GM23338 (cell line): ENCODE measurements around the gene TMEM132D. TPM values are rescaled to one million over a fixed set of nuclear protein-coding genes. Genes with fewer than 3 reads are reported as not detected.

ENCODE experiments used
- ATAC-seq: fragments of 200-7000 bp; cut with Tn5 transposase; 3 replicates; pipeline ENCODE4 v1.9.1; 2020
- DNase-seq: peaks from one replicate; pipeline ENCODE4 v3.0.0-alpha.2; 2015; ENCODE audit warnings: low spot score
- H2AFZ ChIP-seq: fragments of 200-600 bp; sonication (generic); 2 replicates; pipeline ENCODE4 v1.8.0; 2016; ENCODE audit warnings: antibody characterized with exemption, mild to moderate bottlenecking, moderate library complexity
- H3F3A ChIP-seq: fragments of 200-600 bp; sonication (generic); replicated peaks from 2 replicates; pipeline ENCODE4 v1.8.0; 2017; ENCODE audit warnings: antibody characterized with exemption, mixed run types, low read depth
- H3K27ac ChIP-seq: fragments of 200-600 bp; sonication (generic); 2 replicates; pipeline ENCODE4 v1.6.1; 2016; ENCODE audit warnings: low read depth
- H3K27me3 ChIP-seq: fragments of 200-600 bp; sonication (generic); 2 replicates; pipeline ENCODE4 v1.8.0; 2016; ENCODE audit warnings: mild to moderate bottlenecking, mixed run types, moderate library complexity; ENCODE audit not compliant: insufficient read depth
- H3K36me3 ChIP-seq: fragments of 200-600 bp; sonication (generic); 2 replicates; pipeline ENCODE4 v1.8.0; 2016; ENCODE audit warnings: mild to moderate bottlenecking; ENCODE audit not compliant: insufficient read depth
- H3K4me1 ChIP-seq: fragments of 200-600 bp; sonication (generic); 2 replicates; pipeline ENCODE4 v1.8.0; 2016; ENCODE audit warnings: mild to moderate bottlenecking, moderate library complexity; ENCODE audit not compliant: insufficient read depth
- H3K4me2 ChIP-seq: fragments of 200-600 bp; sonication (generic); 2 replicates; pipeline ENCODE4 v1.7.1; 2017; ENCODE audit warnings: mixed run types
- H3K4me3 ChIP-seq: fragments of 200-600 bp; sonication (generic); 2 replicates; pipeline ENCODE4 v1.6.1; 2016; ENCODE audit warnings: mixed run types
- H3K79me2 ChIP-seq: fragments of 200-600 bp; sonication (generic); replicated peaks from 2 replicates; pipeline ENCODE4 v1.8.0; 2017; ENCODE audit warnings: mild to moderate bottlenecking; ENCODE audit not compliant: insufficient read depth
- H3K9me2 ChIP-seq: fragments of 200-600 bp; sonication (generic); 2 replicates; pipeline ENCODE4 v1.8.0; 2017; ENCODE audit not compliant: insufficient read depth
- H4K20me1 ChIP-seq: fragments of 200-600 bp; sonication (generic); replicated peaks from 2 replicates; pipeline ENCODE4 v1.8.0; 2017; ENCODE audit warnings: mild to moderate bottlenecking; ENCODE audit not compliant: insufficient read depth
- H3K27ac Mint-ChIP-seq: 2 replicates; pipeline ENCODE4 v1.8.0; 2020; ENCODE audit warnings: inconsistent platforms, mild to moderate bottlenecking, moderate library complexity, mixed read lengths
- H3K27me3 Mint-ChIP-seq: 3 replicates; pipeline ENCODE4 v1.8.0; 2022; ENCODE audit warnings: low read depth, mild to moderate bottlenecking, moderate library complexity, mixed read lengths, inconsistent platforms; ENCODE audit not compliant: insufficient read depth, poor library complexity
- H3K36me3 Mint-ChIP-seq: 3 replicates; pipeline ENCODE4 v1.8.0; 2021; ENCODE audit warnings: low read depth, mild to moderate bottlenecking, inconsistent platforms, moderate library complexity, mixed read lengths
- H3K4me1 Mint-ChIP-seq: 3 replicates; pipeline ENCODE4 v1.8.0; 2020; ENCODE audit warnings: mild to moderate bottlenecking, inconsistent platforms, mixed read lengths
- H3K4me3 Mint-ChIP-seq: 3 replicates; pipeline ENCODE4 v1.8.0; 2021; ENCODE audit warnings: moderate library complexity, mild to moderate bottlenecking, inconsistent platforms, mixed read lengths
- H3K9me3 Mint-ChIP-seq: 3 replicates; pipeline ENCODE4 v1.8.0; 2020; ENCODE audit warnings: moderate library complexity, mild to moderate bottlenecking, inconsistent platforms, mixed read lengths
- CREB1 ChIP-seq: fragments of 250-450 bp; sonication (Bioruptor Pico); IDR thresholded peaks from 2 replicates; pipeline ENCODE4 v1.5.0; 2020; ENCODE audit warnings: low read depth, mild to moderate bottlenecking, moderate library complexity
- EZH2 ChIP-seq: fragments of 200-600 bp; sonication (generic); IDR thresholded peaks from one replicate; pipeline ENCODE4 v1.8.0; 2017; ENCODE audit warnings: antibody characterized with exemption, mild to moderate bottlenecking, low read depth; ENCODE audit not compliant: unreplicated experiment
- EZH2phosphoT487 ChIP-seq: fragments of 200-600 bp; sonication (generic); IDR thresholded peaks from one replicate; pipeline ENCODE4 v1.8.1; 2018; ENCODE audit warnings: antibody characterized with exemption; ENCODE audit not compliant: unreplicated experiment
- JUNB ChIP-seq: IDR thresholded peaks from one replicate; pipeline ENCODE4 v1.6.1; 2016; ENCODE audit warnings: antibody characterized with exemption; ENCODE audit not compliant: unreplicated experiment
- NANOG ChIP-seq: IDR thresholded peaks from 2 replicates; pipeline ENCODE4 v1.6.1; 2016; ENCODE audit warnings: antibody characterized with exemption, borderline replicate concordance
- STAT1 ChIP-seq: IDR thresholded peaks from one replicate; pipeline ENCODE4 v1.6.1; 2016; ENCODE audit warnings: antibody characterized with exemption; ENCODE audit not compliant: unreplicated experiment
- ZNF114 ChIP-seq: fragments of 250-450 bp; sonication (Bioruptor Pico); IDR thresholded peaks from 2 replicates; pipeline ENCODE4 v1.5.0; 2020; ENCODE audit warnings: mild to moderate bottlenecking, moderate library complexity
- ZNF331 ChIP-seq: fragments of 250-450 bp; sonication (Bioruptor Pico); IDR thresholded peaks from 2 replicates; pipeline ENCODE4 v1.5.0; 2020; ENCODE audit warnings: low read depth, mild to moderate bottlenecking, moderate library complexity
- polyA plus RNA-seq: library from polyadenylated mRNA; unstranded; fragments of >200 nt; fragmentation: Nextera tagmentation; extraction: Ambion mirVana; gene quantifications from 2 replicates; pipeline ENCODE4 v1.2.1, GENCODE V29; 2016
- total RNA-seq: library from RNA; depleted of rRNA; stranded (reverse); fragments of >200 nt; shearing (Covaris generic); gene quantifications from 2 replicates; pipeline ENCODE4 v1.2.3, GENCODE V29; 2014
- TF ChIP-seq, protein P1 (sequence below): IDR thresholded peaks from 2 replicates; pipeline ENCODE4 v1.6.1; 2016; ENCODE audit warnings: antibody characterized with exemption
- TF ChIP-seq, protein P2 (sequence below): fragments of 250-450 bp; sonication (Bioruptor Pico); IDR thresholded peaks from 2 replicates; pipeline ENCODE4 v1.5.0; 2020; ENCODE audit warnings: mild to moderate bottlenecking, moderate library complexity
- TF ChIP-seq, protein P3 (sequence below): IDR thresholded peaks from one replicate; pipeline ENCODE4 v1.6.1; 2018; ENCODE audit warnings: antibody characterized with exemption; ENCODE audit not compliant: unreplicated experiment

The TMEM132D gene
- total and polyA plus RNA-seq, 2 experiments from 2014 or later, result 0.44 to 5.3 TPM

DNA sequence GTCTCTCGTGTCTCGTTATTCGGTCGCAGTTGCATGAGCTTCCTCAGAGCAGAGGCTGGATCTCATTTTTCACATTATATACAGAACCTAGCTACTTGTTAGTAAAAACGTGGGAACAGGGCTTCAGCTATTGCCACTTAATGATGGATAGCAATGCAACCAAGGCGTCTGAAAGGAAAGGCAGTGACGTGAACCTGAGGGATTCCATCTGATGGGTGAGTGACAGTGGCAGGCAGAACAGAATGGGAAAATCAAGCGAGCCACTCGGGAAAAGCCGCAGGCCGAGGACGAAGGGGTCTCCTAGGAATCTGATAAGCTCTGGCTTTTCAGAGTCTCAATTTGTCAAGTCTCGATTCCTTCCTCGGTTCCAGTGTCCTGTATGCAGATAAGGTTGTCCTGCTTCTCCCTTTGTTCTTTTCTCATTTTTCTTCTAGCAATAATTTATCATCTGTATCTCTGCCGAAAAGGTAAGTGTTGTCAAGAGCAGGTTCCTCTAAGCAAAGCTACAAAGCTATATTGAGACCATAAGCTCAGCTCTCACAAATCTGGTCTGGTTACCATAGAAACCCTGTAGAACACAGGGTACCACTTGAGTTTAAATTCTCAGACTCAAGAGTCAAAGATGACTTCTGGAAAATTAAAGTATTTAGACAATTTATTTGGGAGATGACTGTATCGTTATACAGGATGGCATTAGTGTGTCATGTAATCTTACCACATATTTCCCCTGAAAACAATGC is 633.9 kb downstream of the TMEM132D start:
- H3K4me2 ChIP-seq, result no peak overlapping the region
- ATAC-seq (no peak), DNase-seq (no peak)
- no peaks in the 10 kb centered on the region for H3K36me3 ChIP-seq
- H3K27ac ChIP-seq, result no peak overlapping the region
- no peak overlapping the region for H3K4me3 ChIP-seq
- no peaks in the 10 kb centered on the region for H3K79me2 ChIP-seq
- Mint-ChIP-seq H3K4me1 (no peaks in the 10 kb centered on the region), H3K9me3 (peaks cover 93% of the 10 kb centered on the region), H3K27ac (no peak overlapping the region), H3K4me3 (no peak overlapping the region), H3K27me3 (peaks cover 3% of the 10 kb centered on the region), H3K36me3 (peaks cover 41% of the 10 kb centered on the region)
- no peaks in the 10 kb centered on the region for H4K20me1 ChIP-seq
- H3K9me2 ChIP-seq, result no peaks in the 10 kb centered on the region
- H3K4me1 ChIP-seq, result no peaks in the 10 kb centered on the region
- H2AFZ ChIP-seq, result no peak overlapping the region
- TF ChIP-seq STAT1 (no peak), NANOG (no peak), EZH2phosphoT487 (no peak), CREB1 (CRISPR knock-in tag) (no peak), EZH2 (no peak), JUNB (no peak), ZNF114 (CRISPR knock-in tag) (no peak), ZNF331 (CRISPR knock-in tag) (no peak)
- TF ChIP-seq, protein P1, sequence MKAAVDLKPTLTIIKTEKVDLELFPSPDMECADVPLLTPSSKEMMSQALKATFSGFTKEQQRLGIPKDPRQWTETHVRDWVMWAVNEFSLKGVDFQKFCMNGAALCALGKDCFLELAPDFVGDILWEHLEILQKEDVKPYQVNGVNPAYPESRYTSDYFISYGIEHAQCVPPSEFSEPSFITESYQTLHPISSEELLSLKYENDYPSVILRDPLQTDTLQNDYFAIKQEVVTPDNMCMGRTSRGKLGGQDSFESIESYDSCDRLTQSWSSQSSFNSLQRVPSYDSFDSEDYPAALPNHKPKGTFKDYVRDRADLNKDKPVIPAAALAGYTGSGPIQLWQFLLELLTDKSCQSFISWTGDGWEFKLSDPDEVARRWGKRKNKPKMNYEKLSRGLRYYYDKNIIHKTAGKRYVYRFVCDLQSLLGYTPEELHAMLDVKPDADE, result no peak
- no peaks in the 10 kb centered on the region for H3K27me3 ChIP-seq
- no peaks in the 10 kb centered on the region for H3F3A ChIP-seq

DNA sequence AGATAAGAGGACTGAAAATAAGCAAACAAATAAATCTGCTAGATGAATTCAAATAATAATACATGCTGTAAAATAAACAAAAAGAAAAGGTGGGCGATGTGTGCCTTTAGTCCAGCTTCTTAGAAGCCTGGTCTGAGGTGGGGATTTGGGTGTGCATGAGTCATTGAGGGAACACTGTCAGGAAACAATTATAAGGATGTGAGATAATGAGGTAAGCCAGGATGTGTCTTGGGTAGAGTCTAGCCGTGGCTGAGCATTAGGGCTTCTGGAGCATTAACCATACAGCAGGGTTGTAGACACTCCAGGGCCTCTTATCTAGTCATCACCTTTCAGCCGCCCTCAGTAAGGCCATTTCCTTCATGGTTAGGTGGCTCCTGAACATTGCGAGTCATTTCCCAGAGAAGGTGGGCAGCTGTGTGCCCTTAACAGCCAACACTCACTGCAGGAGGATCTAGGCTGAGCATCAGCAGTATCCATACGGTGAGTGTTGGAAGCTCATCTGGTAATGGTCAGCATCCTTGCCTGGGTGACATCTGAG is 645.0 kb downstream of the TMEM132D start:
- DNase-seq, result no peak
- ATAC-seq, result no peak
- Mint-ChIP-seq H3K36me3 (peaks cover 57% of the 10 kb centered on the region), H3K27me3 (peaks cover 4% of the 10 kb centered on the region), H3K27ac (no peak overlapping the region), H3K4me3 (no peak overlapping the region), H3K9me3 (peaks cover 99% of the 10 kb centered on the region), H3K4me1 (no peaks in the 10 kb centered on the region)
- Histone ChIP-seq H3F3A (no peaks in the 10 kb centered on the region), H3K4me1 (no peaks in the 10 kb centered on the region), H3K4me3 (no peak overlapping the region), H3K9me2 (no peaks in the 10 kb centered on the region), H3K27me3 (no peaks in the 10 kb centered on the region), H3K79me2 (no peaks in the 10 kb centered on the region), H2AFZ (no peak overlapping the region), H4K20me1 (no peaks in the 10 kb centered on the region), H3K36me3 (no peaks in the 10 kb centered on the region), H3K4me2 (no peak overlapping the region), H3K27ac (no peak overlapping the region)
- TF ChIP-seq STAT1 (no peak), ZNF114 (CRISPR knock-in tag) (no peak)
- TF ChIP-seq, protein P2, sequence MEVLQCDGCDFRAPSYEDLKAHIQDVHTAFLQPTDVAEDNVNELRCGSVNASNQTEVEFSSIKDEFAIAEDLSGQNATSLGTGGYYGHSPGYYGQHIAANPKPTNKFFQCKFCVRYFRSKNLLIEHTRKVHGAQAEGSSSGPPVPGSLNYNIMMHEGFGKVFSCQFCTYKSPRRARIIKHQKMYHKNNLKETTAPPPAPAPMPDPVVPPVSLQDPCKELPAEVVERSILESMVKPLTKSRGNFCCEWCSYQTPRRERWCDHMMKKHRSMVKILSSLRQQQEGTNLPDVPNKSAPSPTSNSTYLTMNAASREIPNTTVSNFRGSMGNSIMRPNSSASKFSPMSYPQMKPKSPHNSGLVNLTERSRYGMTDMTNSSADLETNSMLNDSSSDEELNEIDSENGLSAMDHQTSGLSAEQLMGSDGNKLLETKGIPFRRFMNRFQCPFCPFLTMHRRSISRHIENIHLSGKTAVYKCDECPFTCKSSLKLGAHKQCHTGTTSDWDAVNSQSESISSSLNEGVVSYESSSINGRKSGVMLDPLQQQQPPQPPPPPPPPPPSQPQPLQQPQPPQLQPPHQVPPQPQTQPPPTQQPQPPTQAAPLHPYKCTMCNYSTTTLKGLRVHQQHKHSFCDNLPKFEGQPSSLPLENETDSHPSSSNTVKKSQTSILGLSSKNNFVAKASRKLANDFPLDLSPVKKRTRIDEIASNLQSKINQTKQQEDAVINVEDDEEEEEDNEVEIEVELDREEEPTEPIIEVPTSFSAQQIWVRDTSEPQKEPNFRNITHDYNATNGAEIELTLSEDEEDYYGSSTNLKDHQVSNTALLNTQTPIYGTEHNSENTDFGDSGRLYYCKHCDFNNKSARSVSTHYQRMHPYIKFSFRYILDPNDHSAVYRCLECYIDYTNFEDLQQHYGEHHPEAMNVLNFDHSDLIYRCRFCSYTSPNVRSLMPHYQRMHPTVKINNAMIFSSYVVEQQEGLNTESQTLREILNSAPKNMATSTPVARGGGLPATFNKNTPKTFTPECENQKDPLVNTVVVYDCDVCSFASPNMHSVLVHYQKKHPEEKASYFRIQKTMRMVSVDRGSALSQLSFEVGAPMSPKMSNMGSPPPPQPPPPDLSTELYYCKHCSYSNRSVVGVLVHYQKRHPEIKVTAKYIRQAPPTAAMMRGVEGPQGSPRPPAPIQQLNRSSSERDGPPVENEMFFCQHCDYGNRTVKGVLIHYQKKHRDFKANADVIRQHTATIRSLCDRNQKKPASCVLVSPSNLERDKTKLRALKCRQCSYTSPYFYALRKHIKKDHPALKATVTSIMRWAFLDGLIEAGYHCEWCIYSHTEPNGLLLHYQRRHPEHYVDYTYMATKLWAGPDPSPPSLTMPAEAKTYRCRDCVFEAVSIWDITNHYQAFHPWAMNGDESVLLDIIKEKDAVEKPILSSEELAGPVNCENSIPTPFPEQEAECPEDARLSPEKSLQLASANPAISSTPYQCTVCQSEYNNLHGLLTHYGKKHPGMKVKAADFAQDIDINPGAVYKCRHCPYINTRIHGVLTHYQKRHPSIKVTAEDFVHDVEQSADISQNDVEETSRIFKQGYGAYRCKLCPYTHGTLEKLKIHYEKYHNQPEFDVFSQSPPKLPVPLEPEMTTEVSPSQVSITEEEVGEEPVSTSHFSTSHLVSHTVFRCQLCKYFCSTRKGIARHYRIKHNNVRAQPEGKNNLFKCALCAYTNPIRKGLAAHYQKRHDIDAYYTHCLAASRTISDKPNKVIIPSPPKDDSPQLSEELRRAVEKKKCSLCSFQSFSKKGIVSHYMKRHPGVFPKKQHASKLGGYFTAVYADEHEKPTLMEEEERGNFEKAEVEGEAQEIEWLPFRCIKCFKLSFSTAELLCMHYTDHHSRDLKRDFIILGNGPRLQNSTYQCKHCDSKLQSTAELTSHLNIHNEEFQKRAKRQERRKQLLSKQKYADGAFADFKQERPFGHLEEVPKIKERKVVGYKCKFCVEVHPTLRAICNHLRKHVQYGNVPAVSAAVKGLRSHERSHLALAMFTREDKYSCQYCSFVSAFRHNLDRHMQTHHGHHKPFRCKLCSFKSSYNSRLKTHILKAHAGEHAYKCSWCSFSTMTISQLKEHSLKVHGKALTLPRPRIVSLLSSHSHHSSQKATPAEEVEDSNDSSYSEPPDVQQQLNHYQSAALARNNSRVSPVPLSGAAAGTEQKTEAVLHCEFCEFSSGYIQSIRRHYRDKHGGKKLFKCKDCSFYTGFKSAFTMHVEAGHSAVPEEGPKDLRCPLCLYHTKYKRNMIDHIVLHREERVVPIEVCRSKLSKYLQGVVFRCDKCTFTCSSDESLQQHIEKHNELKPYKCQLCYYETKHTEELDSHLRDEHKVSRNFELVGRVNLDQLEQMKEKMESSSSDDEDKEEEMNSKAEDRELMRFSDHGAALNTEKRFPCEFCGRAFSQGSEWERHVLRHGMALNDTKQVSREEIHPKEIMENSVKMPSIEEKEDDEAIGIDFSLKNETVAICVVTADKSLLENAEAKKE, result no peak
- TF ChIP-seq, protein P3, sequence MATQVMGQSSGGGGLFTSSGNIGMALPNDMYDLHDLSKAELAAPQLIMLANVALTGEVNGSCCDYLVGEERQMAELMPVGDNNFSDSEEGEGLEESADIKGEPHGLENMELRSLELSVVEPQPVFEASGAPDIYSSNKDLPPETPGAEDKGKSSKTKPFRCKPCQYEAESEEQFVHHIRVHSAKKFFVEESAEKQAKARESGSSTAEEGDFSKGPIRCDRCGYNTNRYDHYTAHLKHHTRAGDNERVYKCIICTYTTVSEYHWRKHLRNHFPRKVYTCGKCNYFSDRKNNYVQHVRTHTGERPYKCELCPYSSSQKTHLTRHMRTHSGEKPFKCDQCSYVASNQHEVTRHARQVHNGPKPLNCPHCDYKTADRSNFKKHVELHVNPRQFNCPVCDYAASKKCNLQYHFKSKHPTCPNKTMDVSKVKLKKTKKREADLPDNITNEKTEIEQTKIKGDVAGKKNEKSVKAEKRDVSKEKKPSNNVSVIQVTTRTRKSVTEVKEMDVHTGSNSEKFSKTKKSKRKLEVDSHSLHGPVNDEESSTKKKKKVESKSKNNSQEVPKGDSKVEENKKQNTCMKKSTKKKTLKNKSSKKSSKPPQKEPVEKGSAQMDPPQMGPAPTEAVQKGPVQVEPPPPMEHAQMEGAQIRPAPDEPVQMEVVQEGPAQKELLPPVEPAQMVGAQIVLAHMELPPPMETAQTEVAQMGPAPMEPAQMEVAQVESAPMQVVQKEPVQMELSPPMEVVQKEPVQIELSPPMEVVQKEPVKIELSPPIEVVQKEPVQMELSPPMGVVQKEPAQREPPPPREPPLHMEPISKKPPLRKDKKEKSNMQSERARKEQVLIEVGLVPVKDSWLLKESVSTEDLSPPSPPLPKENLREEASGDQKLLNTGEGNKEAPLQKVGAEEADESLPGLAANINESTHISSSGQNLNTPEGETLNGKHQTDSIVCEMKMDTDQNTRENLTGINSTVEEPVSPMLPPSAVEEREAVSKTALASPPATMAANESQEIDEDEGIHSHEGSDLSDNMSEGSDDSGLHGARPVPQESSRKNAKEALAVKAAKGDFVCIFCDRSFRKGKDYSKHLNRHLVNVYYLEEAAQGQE, result no peak
